Measurements from ENCODE around the gene ACOT9.
A peak's percentile ranks its signal among the peaks of the same experiment; 100 is the strongest.
"Not testable (repeated sequence)": the region's sequence is repeated elsewhere in the genome, so short reads cannot be mapped to it uniquely, and the experiment has no call there.

Gene ACOT9

GRCh38 chrX:23699636-23700194 lies 43.4 kb downstream of the ACOT9 start:
- DNase-seq (ENCODE audit: low read depth) = no peak
- no peak for TF ChIP-seq CTCF (IDR thresholded peaks at IDR 0.05; ENCODE audit: low read depth, low read length, missing control alignments)
- H3K4me3 ChIP-seq (ENCODE audit: low read depth, low read length) = no peak overlapping the region

- peak; percentile 54 for TF ChIP-seq CTCF (IDR thresholded peaks at IDR 0.05; ENCODE audit: low read depth, low read length, missing control alignments)
- H3K4me3 ChIP-seq (ENCODE audit: low read depth, low read length) = no peak overlapping the region
- DNase-seq (ENCODE audit: low read depth) = peak; percentile 8
Measured at GRCh38 chrX:23694606-23695005, 48.5 kb downstream of the ACOT9 start.

DNA sequence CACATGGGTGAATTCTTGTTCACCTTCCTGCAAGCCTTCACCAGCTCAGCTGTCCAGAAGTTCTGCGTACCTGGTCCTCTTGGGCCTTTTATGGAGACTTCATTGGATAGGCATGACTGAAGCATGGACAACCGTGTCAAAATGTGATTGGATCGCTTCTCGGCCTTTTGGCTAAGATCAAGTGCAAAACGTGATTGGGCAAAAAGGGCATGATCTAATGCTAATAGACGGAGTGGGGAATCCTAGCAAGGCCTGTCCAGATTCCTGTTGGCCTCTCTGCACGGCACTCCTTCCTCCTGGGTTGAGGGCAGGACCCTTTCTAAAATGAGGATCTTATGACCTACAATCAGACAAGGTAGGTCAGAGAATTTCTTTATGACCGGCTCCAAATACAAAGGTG lies 50.9 kb downstream of the ACOT9 start:
- no peak overlapping the region for H3K4me3 ChIP-seq (ENCODE audit: low read depth, low read length)
- no peak for DNase-seq (ENCODE audit: low read depth)
- TF ChIP-seq CTCF (IDR thresholded peaks at IDR 0.05; ENCODE audit: low read depth, low read length, missing control alignments) = no peak

GRCh38 chrX:23676486-23676885 lies 66.6 kb downstream of the ACOT9 start:
- not testable (repeated sequence) for H3K4me3 ChIP-seq (ENCODE audit: low read depth, low read length); DNase-seq (ENCODE audit: low read depth)

DNA sequence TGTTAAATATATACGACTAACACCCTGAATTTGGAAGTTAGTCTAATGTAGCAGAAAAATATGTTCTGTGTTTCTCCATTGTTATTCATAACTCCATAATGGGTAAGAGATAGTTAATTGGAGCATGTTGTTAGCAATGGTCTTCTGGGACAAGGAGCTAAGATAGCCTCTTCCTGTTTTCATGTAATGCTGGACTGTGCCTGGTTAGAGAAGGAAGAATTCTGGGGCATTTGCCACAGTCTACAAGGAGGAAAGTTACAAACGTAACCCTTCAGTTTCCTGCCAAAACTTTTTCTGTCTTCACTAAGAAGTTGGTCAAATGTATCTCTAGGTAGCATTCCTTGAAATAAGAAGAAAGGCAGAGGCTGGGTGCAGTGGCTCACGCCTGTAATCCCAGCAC lies 70.0 kb downstream of the ACOT9 start:
- TF ChIP-seq CTCF (IDR thresholded peaks at IDR 0.05; ENCODE audit: low read depth, low read length, missing control alignments) = no peak
- DNase-seq (ENCODE audit: low read depth) = no peak
- no peak overlapping the region for H3K4me3 ChIP-seq (ENCODE audit: low read depth, low read length)

DNA sequence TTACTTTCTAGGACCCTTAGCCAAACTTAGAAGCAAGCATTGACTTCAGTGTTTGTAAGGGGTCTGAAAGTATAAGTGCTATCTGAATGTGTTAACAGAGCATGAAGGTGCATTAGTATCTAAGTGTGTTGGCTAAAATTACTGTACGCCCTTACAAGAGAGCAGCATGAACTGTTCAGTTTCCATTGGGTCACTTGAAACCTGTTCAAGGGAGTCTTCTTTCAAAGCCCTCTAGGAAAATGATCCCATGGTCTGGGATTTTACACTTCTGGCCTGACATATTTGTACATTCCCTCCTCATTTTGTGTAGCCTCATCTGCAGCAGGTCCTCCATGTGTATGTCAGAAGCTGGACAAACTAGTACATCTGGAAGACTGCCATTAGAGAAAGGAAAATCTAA lies 72.5 kb downstream of the ACOT9 start:
- H3K4me3 ChIP-seq (ENCODE audit: low read depth, low read length) = no peak overlapping the region
- DNase-seq (ENCODE audit: low read depth) = no peak
- TF ChIP-seq CTCF (IDR thresholded peaks at IDR 0.05; ENCODE audit: low read depth, low read length, missing control alignments) = no peak

DNA sequence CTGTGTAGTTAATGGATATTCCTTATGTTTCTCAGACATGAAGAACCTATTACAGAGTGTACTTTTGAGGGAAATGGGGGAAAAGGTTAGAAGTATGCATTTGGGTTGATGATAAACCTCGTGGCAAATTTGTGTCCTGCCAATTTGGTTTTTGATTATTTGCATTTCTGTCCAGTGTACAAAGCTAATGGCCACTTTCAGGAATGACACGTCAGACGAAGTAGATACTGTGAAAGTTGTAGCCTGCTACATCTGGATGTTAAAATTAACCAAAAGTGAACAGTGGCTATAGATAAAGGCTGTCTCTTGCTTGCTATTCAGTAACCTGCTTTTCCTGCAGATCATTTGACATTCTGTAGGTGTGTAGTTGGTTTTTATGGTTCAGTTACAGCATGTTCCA lies 74.7 kb downstream of the ACOT9 start:
- DNase-seq (ENCODE audit: low read depth) = peak; percentile 15
- no peak for TF ChIP-seq CTCF (IDR thresholded peaks at IDR 0.05; ENCODE audit: low read depth, low read length, missing control alignments)
- peak overlapping the region; percentile 62 for H3K4me3 ChIP-seq (ENCODE audit: low read depth, low read length)
